Measurements from ENCODE around the gene FASN.
"Not testable (repeated sequence)": the region's sequence is repeated elsewhere in the genome, so short reads cannot be mapped to it uniquely, and the experiment has no call there.

Gene FASN

GRCh38 chr17:82098169-82098938 is at the start of gene FASN:
Gene FASN, minus strand, starts transcription at chr17:82098236. Its CDS starts 1,791 bp downstream, at chr17:82096445.
- peak; percentile 95 to 99 for DNase-seq

DNA sequence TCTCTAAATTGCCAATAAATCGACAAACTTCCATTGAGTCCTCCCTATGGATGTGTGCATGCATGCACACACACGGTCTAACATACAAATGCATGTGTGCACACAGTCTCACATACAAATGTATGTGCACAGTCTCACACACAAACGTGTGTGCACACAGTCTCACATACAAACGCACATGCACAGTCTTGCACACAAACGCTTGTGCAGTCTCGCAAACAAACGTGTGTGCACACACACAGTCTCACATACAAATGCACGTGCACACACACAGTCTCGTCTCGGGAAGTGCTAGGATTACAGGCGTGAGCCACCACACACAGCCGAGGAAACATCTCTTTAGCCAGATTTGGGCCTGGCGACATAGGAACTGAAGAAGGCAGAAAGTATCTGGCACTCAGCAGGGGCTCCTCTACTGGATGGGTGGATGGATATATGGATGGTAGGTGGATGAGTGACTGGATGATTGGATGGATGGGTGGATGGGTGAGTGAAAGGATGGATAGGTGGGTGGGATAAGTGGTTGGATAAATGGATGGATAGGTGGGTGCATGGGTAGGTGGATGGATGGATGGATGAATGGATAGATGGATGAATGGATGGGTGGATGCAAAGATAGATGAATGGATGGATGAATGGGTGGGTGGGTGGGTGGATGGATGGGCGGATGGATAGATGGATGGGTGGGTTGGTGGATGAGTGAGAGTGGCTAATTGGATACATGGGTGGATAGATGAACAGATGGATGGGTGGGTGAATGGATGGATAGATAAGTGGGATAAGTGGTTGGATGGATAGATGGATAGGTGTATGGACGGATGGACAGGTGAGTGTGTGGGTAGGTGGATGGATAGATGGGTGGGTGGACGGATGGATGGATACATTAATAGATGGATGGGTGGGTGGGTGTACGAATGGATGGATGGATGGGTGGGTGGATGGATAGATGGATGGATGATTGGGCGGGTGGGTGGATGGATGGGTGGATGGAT is 48.9 kb upstream of the FASN start:
- DNase-seq = no peak

- DNase-seq = no peak
Measured at GRCh38 chr17:82145550-82146155, 47.6 kb upstream of the FASN start.

DNA sequence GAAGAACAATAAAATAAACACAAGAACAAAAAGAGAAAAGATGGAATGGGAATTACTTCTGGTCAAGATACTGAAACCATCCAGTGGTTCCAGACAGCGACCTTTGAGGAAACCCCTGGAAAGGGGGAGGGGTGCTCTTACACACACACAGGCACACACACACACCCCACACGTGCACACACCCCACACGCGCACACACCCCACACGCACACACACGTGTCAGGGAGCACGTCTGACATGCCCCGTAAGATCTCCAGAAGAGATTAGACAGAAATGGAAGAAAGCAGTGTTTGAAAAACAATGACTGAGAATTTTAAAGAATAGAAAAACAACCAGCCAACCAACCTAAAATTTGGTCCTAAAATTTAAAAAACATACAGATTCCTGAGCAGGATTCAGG is 45.3 kb upstream of the FASN start:
- no peak for DNase-seq

DNA sequence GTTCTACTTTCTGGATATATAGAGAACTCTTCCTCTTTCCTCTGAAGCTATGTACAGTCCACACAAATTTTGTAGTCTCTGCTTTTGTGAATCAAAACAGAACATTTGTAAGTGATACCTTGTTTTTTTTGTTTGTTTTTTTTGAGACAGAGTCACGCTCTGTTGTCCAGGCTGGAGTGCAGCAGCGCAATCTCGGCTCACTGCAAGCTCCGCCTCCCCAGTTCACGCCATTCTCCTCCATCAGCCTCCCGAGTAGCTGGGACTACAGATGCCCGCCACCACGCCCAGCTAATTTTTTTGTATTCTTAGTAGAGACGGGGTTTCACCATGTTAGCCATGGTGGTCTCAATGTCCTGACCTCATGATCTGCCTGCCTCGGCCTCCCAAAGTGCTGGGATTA is 41.9 kb upstream of the FASN start:
- not testable (repeated sequence) for DNase-seq

DNA sequence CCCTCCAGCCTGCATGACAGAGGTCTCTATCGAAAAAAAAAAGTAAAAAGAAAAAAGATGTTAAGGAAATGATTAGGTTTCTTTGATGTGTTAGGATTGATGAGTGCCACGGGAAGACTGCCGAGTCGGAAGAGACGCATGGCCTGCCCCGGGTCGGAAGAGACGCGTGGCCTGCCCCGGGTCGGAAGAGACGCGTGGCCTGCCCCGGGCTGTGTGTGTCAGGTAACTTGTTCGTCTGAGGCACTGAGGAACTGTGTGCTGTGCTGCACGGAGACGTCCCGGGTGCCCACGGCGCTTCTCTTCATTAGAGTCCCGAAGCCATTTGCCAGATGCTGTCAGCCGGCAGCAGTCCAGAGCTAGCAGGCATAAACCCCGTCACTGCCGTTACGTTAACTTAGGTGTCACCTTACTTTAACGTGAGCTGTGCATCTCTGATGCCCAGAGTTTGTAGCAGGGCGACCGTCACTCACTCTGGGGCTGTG is 40.5 kb upstream of the FASN start:
- no peak for DNase-seq

DNA sequence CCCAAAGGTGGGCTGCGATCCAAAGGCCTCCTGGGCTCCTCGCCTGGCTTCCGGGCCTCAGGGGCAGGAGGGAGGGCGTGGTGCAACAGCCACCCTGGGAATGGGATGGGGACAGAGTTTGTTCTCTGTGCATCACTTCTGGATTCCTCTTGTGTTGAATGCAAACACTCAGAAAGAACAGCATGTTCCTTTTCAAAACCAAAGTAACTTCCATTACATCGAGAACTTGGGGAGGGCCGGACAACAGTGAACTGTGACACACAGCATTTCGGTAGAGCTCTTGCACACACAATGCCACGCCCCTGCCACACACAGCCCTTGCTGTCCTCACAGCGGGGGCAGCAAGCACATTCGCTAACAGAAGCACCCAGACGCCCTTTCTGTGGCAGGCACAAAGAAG is 36.1 kb upstream of the FASN start:
- DNase-seq = no peak

- not testable (repeated sequence) for DNase-seq
Measured at GRCh38 chr17:82133166-82133953, 35.3 kb upstream of the FASN start.

- no peak for DNase-seq
Measured at GRCh38 chr17:82129095-82129494, 31.1 kb upstream of the FASN start.

GRCh38 chr17:82128287-82128686 is 30.3 kb upstream of the FASN start:
- DNase-seq = no peak

DNA sequence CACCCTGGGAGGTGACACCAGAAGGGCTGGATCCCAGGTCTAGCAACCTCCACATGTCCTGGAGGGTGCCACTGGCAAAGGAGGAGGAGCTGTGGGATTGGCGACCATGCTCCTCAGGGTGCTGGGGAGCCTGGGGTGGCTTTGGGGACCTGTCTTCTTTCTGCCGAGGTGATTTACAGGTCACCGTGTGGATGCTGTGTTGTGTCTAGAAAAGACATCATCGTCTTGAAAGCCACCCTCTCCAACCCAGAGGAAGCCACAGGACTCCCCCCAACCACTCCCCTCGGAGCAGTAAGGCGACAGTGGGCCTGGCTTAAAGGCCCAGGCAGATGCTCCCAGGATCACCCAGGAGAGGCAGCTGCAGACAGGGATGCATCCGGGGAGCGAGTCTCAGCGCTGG is 29.7 kb upstream of the FASN start:
- no peak for DNase-seq

GRCh38 chr17:82127315-82127595 is 29.2 kb upstream of the FASN start:
- DNase-seq = no peak

DNA sequence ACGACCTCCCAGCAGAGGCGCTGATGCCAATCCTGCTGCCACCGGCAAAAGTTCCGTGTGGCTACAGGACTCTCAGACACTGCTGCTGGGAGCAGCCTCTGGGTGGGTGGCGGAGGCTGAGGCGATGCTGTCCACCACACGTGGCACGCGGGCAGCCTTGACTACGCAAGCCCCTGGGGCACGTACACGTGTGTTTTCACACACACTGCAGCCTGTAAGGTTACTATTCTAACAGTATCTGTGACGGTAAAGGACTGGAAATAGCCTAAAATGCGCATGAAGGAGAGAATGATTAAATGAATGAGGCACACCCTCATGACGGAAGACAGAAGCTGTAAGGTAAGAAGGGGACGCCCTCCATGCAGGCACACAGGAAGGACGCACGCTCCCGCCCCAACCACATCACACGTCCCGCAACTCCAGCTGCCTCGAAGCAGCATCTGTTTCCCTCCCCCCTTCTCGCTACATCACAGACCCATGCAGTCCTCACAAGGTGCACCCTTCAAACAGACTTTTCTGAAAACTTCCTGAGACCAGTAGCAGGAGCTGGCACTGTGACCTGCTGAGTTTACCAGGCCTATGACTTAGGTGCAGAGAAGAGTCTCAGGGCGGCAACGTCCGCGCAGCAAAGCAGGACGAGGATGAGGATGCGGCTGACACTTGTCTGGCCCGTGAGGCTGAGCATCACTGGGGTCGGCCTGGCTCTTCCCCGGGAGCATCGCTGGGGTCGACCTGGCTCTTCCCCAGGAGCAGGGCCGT is 28.7 kb upstream of the FASN start:
- DNase-seq = no peak

- DNase-seq = no peak
Measured at GRCh38 chr17:82124101-82124500, 26.1 kb upstream of the FASN start.

DNA sequence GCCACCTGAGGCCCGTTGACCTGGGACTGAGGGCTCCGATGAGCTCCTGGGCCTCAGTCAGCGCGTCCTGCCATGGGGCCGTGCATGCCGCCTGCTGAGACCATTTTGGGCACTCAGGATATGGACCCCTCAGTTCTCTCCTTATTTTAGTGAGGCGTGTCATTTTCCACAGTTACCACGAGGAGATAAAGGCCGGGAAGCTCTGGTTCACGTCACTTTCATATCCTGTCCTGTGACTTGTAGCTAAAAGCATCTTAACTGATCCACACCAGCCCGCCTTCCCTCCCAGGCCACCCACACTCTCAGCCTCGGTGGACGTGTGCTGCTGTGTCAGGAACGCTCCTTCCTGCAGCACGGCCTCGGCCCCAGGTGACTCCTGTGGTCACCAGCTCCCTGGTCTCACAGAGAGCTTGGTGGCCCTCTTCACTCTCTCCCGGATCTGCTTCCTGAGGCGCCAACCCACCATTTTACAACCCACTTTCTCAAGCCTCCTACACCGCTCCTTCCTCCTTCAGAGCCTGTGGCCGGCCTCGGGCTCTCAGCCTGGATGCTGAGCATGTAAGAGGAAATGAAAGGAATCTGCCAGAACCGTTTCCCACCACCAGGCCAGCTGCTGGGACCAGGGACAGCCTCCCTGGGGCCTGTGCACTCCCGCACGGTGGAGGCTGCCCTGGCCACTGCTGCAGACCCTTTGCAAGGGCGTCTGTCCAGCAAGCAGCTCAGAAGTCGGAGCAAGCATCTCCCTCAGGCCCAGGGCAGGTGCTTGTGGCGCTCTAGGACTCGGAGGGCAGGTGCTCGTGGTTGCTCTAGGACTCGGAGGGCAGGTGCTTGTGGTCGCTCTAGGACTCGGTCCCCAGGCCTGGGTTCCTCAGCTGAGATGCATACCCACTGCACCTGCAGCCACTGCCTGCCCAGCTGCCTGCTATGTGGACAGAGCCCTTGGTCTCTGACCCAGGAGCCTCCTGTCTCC is 23.9 kb upstream of the FASN start:
- DNase-seq = no peak

DNA sequence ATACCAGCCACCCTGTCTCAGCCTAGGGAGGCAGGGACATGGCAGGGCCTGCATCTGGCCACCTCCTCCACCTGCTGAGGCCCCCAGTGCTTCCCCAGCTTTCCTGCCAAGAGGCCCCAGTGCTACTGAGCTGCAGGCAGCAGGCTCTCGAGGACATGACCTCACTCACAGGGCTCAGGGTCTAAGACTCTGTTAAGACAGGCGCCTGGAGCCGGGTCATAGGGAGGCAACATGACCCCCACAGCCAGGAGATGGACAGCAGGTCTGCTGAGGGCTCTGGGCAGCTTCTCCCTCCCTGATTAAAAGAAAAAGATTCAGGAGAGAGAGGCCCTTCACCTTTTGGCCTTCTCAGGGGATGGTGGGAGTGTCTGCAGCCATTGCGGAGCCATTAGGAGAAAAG is 23.2 kb upstream of the FASN start:
- no peak for DNase-seq

DNA sequence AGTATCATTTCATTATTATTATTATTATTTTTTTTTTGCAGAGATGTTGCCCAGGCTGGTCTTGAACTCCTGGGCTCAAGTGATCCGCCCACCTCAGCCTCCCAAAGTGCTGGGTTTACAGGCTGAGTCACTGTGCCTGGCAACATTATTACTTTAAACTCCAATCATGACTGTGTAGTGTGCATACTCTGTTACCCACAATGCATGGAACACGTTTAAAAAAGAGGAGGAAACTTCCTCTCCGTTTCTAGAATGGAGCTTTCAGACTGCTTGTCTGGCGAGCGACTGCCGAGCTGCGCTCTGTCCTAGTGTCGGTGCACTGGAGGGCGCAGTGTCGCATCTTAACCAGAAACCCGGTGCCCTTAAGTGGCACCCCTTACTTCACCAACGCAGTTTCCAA is 22.1 kb upstream of the FASN start:
- DNase-seq = no peak

DNA sequence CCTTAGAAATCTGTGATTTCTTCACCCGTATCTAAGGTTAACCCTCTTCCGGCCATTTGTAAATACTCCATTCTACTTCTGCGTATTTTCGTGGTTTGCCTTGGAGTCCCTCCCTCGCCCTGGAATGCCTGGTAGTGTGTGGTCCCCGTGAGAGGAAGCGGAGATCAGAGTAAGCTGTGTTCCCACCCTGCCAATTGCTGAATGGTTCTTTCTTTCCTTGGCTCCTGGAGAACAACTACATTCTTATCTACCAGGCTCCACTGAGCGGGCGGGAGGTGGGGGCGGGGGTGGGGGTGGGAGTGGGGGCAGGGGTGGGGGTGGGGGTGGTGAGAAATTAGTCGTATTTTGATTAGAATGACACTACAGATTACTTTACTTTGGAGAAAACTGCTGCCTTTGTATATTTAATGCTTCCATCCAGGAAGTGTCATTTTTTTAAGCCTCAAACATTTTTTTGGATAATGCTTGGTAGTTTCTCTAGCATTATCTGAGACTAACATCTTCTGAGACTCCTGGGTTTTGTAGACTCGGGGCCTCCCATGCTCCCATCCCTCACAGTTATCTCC is 20.9 kb upstream of the FASN start:
- no peak for DNase-seq

DNA sequence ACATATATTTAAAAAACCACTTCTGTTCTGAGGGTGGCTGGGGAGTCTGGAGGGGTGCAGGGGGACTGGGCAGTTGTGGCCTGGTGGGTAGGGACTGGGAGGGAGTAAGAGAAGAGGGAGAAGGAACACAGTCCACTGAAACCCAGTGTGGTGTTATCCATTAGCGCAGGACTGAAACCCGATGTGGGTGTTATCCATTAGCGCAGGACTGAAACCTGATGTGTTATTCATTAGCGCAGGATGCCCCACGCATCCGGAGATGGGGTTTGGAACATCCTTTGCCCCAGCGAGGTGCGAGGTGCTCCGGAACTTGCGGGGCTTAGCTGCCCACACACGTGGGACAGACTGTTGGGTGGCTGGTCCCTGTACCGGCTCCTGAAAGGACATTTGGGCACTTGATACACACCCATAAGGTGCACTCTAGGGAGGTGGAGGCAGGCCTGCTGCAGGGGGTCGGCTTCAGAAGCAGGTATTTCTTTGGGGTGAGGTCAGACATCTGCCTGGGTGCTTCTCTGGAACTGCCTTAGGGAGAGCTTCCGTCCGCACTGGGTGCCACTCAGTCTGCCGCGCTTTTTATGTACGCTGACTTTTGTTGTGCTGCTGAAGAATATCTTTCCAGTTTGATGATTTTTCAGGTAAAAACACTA is 20.3 kb upstream of the FASN start:
- no peak for DNase-seq
